Purkinje cell (primary cell): ENCODE data around the gene STK32C. TPM values are rescaled to one million over a fixed set of nuclear protein-coding genes. Genes with fewer than 3 reads are reported as not detected.

Experiments used
- polyA plus RNA-seq: library from polyadenylated mRNA; unstranded; fragments of >200 nt; fragmentation: Nextera tagmentation; gene quantifications from 2 replicates; pipeline ENCODE4 v1.2.1, GENCODE V29; 2014

Gene STK32C
- polyA plus RNA-seq: 2.4 and 2.5 TPM in 2 replicates

GRCh38 chr10:132307823-132308586, at the start of gene STK32C:
Gene STK32C, minus strand, starts transcription at chr10:132307950. Its CDS starts 117 bp downstream, at chr10:132307833.

GRCh38 chr10:132331601-132332432, 24.1 kb upstream of the STK32C start, which contains the start of gene LRRC27:
Gene LRRC27, plus strand, starts transcription at chr10:132332193. Its CDS starts 1,332 bp downstream, at chr10:132333525.

GRCh38 chr10:132186488-132187429, 121.0 kb downstream of the STK32C start, which contains the start of gene DPYSL4:
Gene DPYSL4, plus strand, starts transcription at chr10:132186948. Its CDS starts 116 bp downstream, at chr10:132187064.

Other genes with a start within 250 kb of the STK32C start
- gene JAKMIP3, start 242.0 kb downstream of the STK32C start, polyA plus RNA-seq: 1.6 and 3.2 TPM in 2 replicates
- gene DPYSL4, start 121.0 kb downstream of the STK32C start, polyA plus RNA-seq: 2.8 and 3.8 TPM in 2 replicates
- 3.7 and 7.8 TPM in 2 replicates for gene LRRC27, start 24.2 kb upstream of the STK32C start, polyA plus RNA-seq
- gene PWWP2B, start 89.2 kb upstream of the STK32C start, polyA plus RNA-seq: 0.35 and 0.76 TPM in 2 replicates
- gene INPP5A, start 229.8 kb upstream of the STK32C start, polyA plus RNA-seq: 322 and 427 TPM in 2 replicates